Central memory CD4-positive, alpha-beta T cell (primary cell): ENCODE data around the gene PTPRB.
"Not testable (repeated sequence)": the region's sequence is repeated elsewhere in the genome, so short reads cannot be mapped to it uniquely, and the experiment has no call there.

Experiments used
- DNase-seq: peaks from one replicate; pipeline ENCODE4 v3.0.0; 2022

The PTPRB gene

DNA sequence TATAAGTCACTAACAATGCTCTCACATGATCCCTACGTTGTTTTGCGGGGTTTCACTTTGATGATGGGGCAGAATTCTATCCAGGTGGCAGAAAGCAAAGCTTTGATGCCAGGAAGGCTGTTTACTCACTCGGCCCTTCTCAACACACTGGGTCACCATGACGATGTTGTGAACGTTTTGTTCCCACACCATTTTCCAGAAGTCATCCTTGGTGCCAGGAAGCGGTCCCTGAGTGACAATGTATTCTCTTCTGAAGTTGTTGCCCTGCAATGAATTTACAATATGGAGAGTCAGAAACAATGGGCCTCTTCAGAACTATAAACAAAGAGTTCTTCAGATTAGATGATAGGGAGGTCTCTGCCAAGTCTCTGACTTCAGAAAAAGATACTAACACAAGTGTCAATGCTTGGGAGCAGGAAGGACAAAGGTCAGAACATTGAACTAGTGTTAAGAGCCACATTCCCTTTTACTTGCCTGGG lies 101.3 kb downstream of the PTPRB start:
- no peak for DNase-seq

DNA sequence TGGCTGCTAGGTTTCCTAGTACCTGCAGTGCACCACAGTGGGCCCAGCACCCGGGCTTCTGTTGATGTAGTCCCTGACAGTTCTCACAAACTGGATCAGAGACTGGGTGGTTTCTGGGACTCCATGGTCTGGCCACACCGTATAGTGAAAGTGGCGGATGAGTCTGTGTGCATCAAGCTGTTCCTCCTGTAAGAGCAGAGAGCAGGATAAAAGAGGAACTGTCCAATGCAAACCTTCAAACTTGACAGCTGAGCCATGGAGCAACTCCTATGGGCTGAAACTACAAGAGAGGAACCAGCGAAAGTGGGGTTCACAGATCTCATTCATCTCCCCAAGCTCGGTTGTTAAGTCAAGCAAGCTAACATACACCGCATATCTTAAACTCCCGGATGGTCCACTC lies 102.8 kb downstream of the PTPRB start:
- DNase-seq = no peak

DNA sequence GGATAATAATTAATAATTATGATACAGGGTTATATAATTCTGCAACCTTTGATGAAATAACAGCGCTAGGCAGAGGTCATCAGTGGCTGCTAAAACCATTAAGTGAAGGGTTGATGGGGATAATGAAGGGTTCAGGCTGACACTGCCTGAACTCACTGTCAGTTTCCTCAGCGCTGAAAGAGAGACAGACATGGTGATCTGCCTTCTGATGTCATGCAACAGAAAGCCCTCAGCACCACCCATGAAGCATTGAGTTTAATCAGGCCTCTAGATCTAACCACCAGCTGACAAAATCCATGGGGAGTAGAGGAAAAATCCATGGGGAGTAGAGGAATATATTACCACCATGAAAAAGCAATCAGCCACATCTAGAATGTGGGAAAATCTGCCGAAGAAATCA lies 107.6 kb downstream of the PTPRB start:
- no peak for DNase-seq

DNA sequence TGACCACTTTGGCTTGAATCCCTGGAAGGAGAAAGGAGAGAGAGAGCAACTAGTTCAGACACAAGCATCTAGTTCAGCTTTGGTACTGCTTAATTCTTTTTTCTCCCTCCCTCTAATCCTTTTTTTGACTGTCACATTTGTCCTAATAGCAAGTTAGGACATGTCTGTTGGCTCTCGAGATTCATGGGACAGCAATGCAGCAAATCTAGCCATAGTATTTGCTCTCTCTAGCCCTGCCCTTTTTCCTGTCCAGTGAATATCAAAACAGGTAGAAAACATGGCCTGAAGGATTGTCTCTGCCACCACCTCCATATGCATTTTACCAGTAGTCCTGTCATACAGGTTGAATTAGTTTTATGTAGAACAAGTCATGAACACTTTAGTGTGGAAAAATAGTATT lies 116.4 kb downstream of the PTPRB start:
- DNase-seq = no peak

DNA sequence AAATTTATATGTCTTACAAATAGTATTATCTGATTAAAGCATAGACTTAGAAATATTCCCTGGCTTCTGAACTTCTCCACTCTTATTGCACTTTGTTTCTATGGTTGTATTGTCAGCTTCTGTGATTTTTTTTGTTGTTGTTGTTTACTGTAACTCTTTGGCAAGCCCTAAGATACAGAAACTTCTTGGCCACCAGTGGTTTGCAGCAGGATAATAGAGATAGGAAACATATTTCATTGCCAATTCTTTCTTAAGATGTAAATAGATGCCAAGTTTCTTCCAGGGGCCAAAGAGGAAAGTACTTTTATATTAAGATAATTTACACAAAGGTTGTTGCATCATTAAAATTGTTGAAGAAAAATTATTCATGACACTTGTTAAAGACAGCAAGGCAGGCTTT lies 123.8 kb downstream of the PTPRB start:
- DNase-seq = no peak

DNA sequence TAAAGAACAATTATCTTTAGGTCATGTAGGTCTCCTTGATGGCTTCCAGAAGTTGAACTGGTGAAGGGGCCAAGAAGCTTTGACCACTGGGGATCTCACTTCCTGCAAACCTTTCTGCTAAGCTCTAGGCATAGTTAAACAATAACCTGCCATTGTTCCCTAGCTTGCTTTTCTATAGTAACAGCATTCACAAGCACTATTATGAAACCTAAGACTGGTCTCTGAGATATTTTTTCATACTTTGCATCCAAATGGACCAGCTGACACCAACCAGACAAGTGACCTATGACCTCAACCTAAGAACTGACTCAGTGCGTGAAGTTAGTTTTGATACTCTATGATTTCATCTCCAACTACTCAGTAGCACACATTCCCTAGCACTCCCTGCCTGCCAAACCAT lies 129.1 kb downstream of the PTPRB start:
- no peak for DNase-seq

DNA sequence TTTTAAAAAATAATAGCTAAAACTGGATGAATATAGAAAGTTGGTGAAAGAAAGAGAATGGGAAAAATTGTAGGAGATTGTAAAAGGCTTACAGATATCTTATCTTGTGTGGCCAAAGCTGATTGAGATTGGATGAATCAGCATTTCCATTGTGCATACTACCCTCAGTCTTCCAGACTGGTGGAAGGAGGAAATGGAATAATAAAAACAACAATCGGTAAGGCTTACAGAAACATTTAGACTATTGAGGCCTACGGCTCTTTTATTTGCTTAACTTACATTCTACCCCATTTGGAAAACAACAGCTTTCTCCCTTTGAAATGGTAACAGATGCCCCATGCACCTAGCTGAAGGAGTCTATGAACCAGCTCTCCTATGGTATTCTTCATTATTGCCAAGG lies 129.8 kb downstream of the PTPRB start:
- no peak for DNase-seq

DNA sequence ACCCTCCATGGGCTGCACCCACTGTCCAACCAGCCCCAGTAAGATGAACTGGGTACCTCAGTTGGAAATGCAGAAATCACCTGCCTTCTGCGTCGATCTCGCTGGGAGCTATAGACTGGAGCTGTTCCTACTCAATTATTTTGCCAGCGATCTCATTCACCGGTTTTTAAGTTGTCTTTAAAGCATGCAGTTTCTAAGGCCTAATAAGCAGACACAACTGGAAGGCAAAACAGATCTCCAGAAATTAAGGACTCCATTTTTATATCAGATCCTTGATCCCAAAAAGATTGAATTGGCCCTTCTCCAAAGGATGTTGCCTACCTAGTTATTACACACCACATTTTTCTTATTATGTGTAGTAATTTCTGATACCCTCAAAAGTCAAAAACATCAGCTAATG lies 139.7 kb downstream of the PTPRB start:
- DNase-seq = no peak

DNA sequence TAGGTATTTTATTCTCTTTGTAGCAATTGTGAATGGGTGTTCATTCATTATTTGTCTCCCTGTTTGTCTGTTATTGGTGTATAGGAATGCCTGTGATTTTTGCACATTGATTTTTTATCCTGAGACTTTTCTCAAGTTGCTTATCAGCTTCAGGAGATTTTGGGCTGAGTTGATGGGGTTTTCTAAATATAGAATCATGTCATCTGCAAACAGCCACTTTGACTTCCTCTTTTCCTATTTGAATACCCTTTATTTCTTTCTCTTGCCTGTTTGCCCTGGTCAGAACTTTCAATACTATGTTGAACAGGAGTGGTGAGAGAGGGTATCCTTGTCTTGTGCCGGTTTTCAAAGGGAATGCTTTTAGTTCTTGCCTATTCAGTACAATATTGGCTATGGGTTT lies 144.3 kb downstream of the PTPRB start:
- DNase-seq = not testable (repeated sequence)

DNA sequence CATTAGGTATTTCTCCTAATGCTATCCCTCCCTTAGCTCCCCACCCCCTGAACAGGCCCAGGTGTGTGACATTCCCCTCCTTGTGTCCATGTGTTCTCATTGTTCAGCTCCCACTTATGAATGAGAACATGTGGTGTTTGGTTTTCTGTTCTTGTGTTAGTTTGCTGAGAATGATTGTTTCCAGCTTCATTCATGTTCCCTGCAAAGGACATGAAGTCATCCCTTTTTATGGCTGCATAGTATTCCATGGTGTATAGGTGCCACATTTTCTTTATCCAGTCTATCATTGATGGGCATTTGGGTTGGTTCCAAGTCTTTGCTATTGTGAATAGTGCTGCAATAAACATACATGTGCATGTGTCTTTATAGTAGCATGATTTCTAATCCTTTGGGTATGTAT lies 146.3 kb downstream of the PTPRB start:
- DNase-seq = not testable (repeated sequence)

DNA sequence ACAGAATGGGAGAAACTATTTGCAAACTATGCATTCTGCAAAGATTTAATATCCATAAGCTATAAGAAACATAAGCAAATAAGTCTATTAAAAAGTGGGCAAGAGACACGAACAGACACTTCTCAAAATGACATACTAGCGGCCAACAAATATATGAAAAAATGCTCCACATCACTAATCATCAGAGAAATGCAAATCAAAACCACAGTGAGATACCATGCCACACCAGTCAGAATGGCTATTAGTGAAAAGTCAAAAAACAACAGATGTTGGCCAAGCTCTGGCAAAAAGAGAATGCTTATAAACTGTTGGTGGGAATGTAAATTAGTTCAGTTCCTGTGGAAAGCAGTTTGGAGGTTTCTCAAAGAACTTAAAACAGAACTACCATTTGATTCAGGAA lies 149.8 kb downstream of the PTPRB start:
- DNase-seq = no peak

DNA sequence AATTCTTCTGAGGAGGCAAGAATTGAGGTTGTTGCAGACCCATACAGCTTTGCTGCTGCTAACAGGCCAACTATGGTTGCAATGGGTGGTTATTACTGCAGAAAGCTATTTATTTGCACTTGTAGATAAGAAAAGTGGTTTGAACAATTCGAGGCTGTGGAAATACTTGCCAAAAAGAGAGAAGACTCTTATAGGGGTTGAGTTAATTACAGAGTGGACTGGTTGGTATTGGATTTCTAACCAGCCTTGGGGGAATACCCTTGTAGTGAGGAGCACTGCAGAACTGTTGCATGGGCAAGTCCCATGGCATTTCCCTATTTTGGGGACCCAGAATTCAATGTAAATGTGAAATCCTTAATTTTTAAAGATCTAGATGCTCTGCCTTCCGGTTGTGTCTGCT lies 150.6 kb downstream of the PTPRB start:
- no peak for DNase-seq

DNA sequence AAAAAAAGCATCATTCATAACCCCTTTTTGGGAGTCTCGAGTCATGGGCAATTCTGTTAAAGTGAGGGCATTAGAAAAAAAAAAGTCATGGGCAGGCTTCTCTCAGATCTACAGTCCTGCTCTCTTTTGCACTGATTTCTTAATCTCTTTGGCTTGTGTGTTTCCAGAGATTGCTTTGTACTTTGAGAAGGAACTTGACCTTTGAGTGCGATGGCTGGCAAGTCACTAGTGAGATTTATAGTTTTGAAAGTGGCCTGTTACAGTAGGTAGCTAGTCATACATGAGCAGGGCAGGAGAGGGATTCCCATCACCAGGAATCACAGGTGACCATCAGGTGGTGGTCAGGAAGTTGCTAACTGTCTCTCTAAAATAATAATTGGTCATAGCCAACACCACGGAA lies 151.5 kb downstream of the PTPRB start:
- no peak for DNase-seq

DNA sequence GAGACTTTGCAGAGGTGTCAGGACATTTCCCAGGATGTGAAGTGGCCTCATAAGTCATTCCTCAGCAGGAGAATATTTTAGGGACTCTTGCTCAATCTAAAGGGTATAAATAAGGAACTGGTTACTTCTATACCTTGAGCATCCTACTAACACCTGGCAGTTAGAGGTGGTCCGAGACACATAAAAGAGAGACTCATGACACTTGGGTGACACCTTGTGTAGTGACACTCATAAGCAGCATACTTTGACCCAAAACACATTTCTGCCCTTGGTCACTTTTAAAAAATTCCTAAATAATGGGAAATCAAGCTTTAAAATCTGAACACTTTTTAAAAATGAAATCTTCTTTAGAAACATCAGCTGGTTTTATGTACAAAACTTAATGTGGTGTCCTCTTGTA lies 152.8 kb downstream of the PTPRB start:
- no peak for DNase-seq

DNA sequence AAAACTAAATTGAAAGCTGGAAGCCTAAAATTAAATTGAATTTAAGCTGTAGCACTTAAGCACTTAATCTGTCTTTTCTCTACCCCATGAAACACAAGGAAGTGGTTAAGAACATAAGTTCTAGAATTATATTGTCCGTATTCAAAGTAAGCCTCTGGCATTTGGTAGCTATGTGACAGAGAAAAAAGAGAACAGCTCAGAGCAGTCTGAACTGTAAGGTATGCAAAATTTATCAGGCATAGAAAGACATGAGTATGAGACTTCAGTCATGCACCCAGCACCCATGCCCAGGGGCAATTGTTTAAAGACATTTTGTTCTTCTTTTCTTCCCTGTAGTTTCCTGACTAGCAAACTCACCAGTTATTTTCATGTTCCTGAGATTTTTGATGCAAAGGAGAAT lies 154.5 kb downstream of the PTPRB start:
- no peak for DNase-seq

DNA sequence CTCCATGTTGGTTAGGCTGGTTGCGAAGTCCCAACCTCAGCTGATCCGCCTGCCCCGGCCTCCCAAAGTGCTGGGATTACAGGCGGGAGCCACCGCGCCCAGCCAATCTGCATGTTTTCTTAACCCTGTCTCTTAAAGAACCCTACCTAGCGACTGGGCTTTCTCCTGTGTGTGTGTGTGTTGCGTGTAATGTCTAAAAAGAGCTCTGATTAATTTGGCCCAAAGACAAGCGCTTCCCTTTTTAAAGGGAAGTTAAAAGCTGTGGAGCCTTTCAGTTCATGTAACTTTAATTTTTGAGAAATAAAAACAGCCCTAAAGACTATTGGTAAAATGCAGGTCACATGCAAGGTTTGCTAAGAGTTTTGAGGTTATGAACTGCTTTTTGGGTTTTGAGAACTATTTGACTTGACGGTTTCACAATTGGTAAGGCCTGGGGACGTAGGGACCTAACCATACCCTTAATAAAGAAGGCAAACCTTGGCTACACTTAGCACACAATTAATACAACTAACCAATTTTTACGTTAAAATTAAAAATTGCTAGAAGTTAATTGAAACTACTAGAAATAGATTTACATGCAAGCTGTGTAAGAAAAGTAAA lies 167.9 kb downstream of the PTPRB start:
- DNase-seq = no peak

DNA sequence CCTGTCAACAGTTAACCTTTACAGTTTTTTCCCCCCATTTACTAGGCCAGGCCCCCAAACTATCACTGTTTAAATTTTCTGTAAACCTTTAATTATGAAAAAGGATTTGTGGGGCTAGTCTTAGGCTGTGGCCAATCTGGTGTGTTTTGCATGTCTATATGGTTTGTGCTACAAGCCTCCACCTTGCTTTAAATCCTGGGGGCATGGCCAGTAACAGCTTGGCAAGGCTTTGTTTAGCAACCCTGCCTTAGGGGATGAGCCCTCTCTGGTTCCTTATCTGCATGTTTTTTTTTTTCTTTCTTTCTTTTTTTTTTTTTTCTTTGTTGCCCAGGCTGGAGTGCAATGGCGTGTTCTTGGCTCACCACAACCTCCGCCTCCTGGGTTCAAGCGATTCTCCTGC lies 168.5 kb downstream of the PTPRB start:
- DNase-seq = no peak

DNA sequence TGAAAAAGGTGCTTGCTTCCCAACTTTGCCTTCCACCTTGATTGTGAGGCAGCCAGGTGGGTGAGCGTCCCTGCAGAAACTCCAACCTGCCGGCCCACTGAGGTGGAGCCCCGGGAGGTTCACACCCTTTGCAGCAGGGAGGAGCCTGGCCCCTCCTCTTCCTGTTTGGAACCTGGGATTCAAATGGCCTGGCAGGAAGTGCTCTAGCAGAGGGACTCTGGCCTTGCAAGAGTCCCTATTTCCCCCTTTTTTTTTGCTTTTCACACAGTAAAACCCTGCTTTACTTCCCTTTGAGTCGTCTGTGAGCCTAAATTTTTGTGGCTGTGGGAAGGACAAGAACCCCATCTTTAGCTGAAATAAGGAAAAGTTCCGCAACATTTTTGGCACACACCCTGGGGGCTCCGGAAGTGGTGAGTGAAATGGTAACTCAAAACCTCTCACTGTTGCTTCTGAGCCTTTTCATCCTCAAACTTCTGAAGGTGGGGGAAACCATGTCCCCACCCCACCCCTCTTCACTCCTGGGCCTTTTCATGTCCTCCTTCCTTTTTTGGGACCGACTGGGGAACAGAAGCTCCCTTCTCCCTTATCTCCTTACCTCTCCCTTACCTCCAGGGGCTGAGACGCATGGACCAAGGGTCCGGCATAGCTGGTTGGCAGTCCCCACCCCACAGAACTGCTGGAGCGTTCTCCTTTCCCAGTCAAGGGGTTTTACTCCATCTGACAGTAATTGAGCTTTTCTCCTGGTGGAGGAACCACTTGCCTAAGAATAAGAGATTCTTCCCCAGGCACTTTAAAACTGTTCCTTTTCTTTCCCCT lies 169.1 kb downstream of the PTPRB start:
- no peak for DNase-seq

DNA sequence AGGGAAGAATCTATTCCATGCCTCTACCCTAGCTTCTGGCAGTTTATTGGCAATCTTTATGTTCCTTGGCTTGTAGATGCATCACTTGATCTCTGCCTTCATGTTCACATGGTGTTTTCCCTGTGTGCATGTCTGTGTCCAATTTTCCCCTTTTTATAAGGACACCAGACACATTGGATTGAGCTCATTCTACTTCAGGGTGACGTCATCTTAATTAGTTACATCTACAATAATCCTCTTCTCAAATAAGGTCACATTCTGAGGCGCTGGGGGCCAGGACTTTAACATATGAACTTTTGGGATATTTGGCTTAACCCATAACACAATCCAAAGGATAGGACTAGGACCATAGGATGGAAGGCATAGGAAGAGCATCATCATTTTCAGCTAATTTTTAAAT lies 169.8 kb downstream of the PTPRB start:
- DNase-seq = no peak

DNA sequence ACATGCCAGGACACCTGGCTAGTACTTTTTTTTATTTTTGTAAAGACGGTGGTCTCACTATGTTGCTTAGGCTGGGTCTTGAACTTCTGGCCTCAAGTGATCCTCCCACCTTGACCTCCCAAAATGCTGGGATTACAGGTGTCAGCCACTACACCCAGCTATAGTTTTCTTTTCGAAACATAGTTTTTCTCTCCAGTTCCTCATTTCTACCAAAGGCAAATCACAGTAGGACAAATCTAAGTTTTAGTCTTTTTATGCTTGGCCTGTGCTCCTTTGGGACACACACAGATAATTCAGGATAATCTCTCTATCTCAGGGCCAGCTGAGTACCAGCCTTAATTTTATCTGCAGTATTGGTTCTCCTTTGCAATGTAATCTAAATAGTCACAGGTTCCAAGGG lies 170.5 kb downstream of the PTPRB start:
- DNase-seq = no peak
